Measurements from ENCODE around the gene MAP2K3. TPM values are rescaled to one million over a fixed set of nuclear protein-coding genes. Genes with fewer than 3 reads are reported as not detected.

Gene MAP2K3
- 33.7 to 39.7 TPM (median 35.3 TPM) in 3 replicates for total RNA-seq (2021)
- Bru-seq, nascent RNA: percentile 60 among the genes with signal in this experiment
- long read RNA-seq, experiment 1, transcript MAP2K3-202 (12 exons, 2,303 nt): major isoform, 72 of 92 reads
- long read RNA-seq, experiment 1, partial matches to known transcripts: 12 of 92 reads
- long read RNA-seq, experiment 1, other reads (novel, unspliced or antisense): 8 of 92 reads
- long read RNA-seq, experiment 2, transcript MAP2K3-202 (12 exons, 2,303 nt): major isoform, 21 of 47 reads
- long read RNA-seq, experiment 2, partial matches to known transcripts: 16 of 47 reads
- long read RNA-seq, experiment 2, other reads (novel, unspliced or antisense): 9 of 47 reads
- long read RNA-seq, experiment 3, partial matches to known transcripts: 11 of 12 reads
- long read RNA-seq, experiment 3, other reads (novel, unspliced or antisense): 0 of 12 reads

DNA sequence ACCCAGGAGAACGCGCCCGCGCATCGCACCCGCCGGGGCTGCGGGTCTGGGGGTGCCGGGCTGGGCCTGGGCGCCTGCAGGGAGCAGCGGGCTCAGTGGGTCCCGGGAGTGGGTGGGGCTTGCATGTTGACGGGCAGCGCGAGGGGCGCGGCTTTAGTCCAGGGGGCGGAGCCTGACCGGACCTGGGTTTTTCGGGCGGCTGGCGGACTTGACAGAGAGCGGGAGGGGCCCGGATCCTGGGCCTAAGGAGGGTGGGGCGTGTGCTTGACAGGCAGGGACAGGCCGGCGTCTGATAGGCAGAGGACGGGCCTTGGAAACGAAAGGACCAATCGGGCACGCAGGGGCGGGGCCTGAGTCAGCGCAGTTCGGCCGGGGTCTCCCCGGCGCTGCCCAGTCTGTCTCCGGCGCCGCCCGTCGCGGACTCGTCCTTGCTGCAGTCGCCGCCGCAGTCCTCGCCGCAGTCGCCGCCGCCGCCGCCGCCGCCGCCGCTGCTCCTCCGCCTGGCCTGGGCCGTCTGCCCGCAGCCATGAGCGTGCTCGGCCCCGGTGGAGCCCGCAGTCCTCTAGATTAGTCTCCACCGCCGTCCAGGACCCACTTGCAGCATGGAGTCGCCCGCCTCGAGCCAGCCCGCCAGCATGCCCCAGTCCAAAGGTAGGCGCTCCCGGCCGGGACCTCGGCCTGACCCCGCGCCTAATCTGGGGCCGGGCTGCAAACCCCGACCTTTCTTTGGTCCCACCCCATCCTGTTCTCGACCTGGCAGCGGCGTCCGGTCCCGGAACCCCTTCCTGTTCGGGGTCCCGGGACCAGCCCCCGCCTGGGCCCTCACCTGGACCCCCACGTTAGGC lies at the start of gene MAP2K3:
Gene MAP2K3, plus strand, starts transcription at position 393 of the 845 bp plus-strand sequence. Its CDS starts 210 bp downstream, at position 603.
- CTCF ChIA-PET: interaction anchor here (0.6 to 2.3 kb wide), 14 partner anchors 9 to 398 kb away, joined by 3 to 8 read pairs (median 4); partner anchors contain the start of gene USP22
- ATAC-seq: peak; percentile 94
- TF ChIP-seq NFYB (CRISPR knock-in tag; conservative IDR thresholded peaks at IDR 0.05; ENCODE audit: low read depth): peak; percentile 87
- TF ChIP-seq, protein P1, sequence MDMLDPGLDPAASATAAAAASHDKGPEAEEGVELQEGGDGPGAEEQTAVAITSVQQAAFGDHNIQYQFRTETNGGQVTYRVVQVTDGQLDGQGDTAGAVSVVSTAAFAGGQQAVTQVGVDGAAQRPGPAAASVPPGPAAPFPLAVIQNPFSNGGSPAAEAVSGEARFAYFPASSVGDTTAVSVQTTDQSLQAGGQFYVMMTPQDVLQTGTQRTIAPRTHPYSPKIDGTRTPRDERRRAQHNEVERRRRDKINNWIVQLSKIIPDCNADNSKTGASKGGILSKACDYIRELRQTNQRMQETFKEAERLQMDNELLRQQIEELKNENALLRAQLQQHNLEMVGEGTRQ (CRISPR knock-in tag; IDR thresholded peaks at IDR 0.05): no peak
- peak; percentile 21; the same call in 1 of the 2 replicates for TF ChIP-seq TEAD1 (CRISPR knock-in tag; IDR thresholded peaks at IDR 0.05)
- no peak for TF ChIP-seq OVOL2 (CRISPR knock-in tag; IDR thresholded peaks at IDR 0.05; ENCODE audit: borderline replicate concordance)
- TF ChIP-seq, protein P2, sequence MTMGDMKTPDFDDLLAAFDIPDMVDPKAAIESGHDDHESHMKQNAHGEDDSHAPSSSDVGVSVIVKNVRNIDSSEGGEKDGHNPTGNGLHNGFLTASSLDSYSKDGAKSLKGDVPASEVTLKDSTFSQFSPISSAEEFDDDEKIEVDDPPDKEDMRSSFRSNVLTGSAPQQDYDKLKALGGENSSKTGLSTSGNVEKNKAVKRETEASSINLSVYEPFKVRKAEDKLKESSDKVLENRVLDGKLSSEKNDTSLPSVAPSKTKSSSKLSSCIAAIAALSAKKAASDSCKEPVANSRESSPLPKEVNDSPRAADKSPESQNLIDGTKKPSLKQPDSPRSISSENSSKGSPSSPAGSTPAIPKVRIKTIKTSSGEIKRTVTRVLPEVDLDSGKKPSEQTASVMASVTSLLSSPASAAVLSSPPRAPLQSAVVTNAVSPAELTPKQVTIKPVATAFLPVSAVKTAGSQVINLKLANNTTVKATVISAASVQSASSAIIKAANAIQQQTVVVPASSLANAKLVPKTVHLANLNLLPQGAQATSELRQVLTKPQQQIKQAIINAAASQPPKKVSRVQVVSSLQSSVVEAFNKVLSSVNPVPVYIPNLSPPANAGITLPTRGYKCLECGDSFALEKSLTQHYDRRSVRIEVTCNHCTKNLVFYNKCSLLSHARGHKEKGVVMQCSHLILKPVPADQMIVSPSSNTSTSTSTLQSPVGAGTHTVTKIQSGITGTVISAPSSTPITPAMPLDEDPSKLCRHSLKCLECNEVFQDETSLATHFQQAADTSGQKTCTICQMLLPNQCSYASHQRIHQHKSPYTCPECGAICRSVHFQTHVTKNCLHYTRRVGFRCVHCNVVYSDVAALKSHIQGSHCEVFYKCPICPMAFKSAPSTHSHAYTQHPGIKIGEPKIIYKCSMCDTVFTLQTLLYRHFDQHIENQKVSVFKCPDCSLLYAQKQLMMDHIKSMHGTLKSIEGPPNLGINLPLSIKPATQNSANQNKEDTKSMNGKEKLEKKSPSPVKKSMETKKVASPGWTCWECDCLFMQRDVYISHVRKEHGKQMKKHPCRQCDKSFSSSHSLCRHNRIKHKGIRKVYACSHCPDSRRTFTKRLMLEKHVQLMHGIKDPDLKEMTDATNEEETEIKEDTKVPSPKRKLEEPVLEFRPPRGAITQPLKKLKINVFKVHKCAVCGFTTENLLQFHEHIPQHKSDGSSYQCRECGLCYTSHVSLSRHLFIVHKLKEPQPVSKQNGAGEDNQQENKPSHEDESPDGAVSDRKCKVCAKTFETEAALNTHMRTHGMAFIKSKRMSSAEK (CRISPR knock-in tag; IDR thresholded peaks at IDR 0.05; ENCODE audit: borderline replicate concordance): no peak
- TF ChIP-seq, protein P3, sequence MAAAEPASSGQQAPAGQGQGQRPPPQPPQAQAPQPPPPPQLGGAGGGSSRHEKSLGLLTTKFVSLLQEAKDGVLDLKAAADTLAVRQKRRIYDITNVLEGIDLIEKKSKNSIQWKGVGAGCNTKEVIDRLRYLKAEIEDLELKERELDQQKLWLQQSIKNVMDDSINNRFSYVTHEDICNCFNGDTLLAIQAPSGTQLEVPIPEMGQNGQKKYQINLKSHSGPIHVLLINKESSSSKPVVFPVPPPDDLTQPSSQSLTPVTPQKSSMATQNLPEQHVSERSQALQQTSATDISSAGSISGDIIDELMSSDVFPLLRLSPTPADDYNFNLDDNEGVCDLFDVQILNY (CRISPR knock-in tag; IDR thresholded peaks at IDR 0.05): peak; percentile 84
- 0 out of 2 replicates have a peak, but pooled peaks have one; percentile 26 for TF ChIP-seq KAT7 (CRISPR knock-in tag; IDR thresholded peaks at IDR 0.05; ENCODE audit: borderline replicate concordance)
- 0 out of 2 replicates have a peak, but pooled peaks have one; percentile 39 for TF ChIP-seq TP53 (CRISPR knock-in tag; IDR thresholded peaks at IDR 0.05)
- TF ChIP-seq, protein P4, sequence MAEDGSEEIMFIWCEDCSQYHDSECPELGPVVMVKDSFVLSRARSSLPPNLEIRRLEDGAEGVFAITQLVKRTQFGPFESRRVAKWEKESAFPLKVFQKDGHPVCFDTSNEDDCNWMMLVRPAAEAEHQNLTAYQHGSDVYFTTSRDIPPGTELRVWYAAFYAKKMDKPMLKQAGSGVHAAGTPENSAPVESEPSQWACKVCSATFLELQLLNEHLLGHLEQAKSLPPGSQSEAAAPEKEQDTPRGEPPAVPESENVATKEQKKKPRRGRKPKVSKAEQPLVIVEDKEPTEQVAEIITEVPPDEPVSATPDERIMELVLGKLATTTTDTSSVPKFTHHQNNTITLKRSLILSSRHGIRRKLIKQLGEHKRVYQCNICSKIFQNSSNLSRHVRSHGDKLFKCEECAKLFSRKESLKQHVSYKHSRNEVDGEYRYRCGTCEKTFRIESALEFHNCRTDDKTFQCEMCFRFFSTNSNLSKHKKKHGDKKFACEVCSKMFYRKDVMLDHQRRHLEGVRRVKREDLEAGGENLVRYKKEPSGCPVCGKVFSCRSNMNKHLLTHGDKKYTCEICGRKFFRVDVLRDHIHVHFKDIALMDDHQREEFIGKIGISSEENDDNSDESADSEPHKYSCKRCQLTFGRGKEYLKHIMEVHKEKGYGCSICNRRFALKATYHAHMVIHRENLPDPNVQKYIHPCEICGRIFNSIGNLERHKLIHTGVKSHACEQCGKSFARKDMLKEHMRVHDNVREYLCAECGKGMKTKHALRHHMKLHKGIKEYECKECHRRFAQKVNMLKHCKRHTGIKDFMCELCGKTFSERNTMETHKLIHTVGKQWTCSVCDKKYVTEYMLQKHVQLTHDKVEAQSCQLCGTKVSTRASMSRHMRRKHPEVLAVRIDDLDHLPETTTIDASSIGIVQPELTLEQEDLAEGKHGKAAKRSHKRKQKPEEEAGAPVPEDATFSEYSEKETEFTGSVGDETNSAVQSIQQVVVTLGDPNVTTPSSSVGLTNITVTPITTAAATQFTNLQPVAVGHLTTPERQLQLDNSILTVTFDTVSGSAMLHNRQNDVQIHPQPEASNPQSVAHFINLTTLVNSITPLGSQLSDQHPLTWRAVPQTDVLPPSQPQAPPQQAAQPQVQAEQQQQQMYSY (CRISPR knock-in tag; IDR thresholded peaks at IDR 0.05): peak; percentile 60
- peak; percentile 66; the same call in 1 of the 2 replicates for TF ChIP-seq SP1 (CRISPR knock-in tag; conservative IDR thresholded peaks at IDR 0.05)
- TF ChIP-seq GABPB1 (CRISPR knock-in tag; IDR thresholded peaks at IDR 0.05): peak; percentile 27; the same call in 1 of the 2 replicates
- no peak for TF ChIP-seq IRF1 (CRISPR knock-in tag; IDR thresholded peaks at IDR 0.05)
- peak; percentile 77; the same call in 1 of the 2 replicates for TF ChIP-seq ETV6 (CRISPR knock-in tag; IDR thresholded peaks at IDR 0.05)
- TF ChIP-seq HMGXB4 (CRISPR knock-in tag; IDR thresholded peaks at IDR 0.05): peak; percentile 34; the same call in 1 of the 2 replicates
- 0 out of 2 replicates have a peak, but pooled peaks have one; percentile 31 for TF ChIP-seq FOXK1 (CRISPR knock-in tag; IDR thresholded peaks at IDR 0.05)
- TF ChIP-seq ZNF416 (CRISPR knock-in tag; IDR thresholded peaks at IDR 0.05): 0 out of 2 replicates have a peak, but pooled peaks have one; percentile 24
- TF ChIP-seq, protein P5, sequence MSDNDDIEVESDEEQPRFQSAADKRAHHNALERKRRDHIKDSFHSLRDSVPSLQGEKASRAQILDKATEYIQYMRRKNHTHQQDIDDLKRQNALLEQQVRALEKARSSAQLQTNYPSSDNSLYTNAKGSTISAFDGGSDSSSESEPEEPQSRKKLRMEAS (CRISPR knock-in tag; IDR thresholded peaks at IDR 0.05): peak; percentile 15; the same call in 1 of the 2 replicates
- H3K27me3 Mint-ChIP-seq (ENCODE audit: low read depth): peaks cover 40% of the 10 kb centered on the region
- no peaks in the 10 kb centered on the region for H3K9me3 Mint-ChIP-seq
- H3K36me3 Mint-ChIP-seq: no peaks in the 10 kb centered on the region
- H3K27ac Mint-ChIP-seq: no peak within 1 kb of the TSS
- peaks cover 14% of the 10 kb centered on the region for H3K4me1 Mint-ChIP-seq
- POLR2A ChIA-PET: no interaction called here
- H3K4me3 Mint-ChIP-seq: peak within 1 kb of the TSS; percentile 86
- peak; percentile 100 for DNase-seq (ENCODE audit: low spot score)

Measured in WTC11 (cell line).